GM10248 (cell line): Measurements from ENCODE around the gene SLC27A6.

Experiments
- CTCF ChIA-PET: fragments of 300-600 bp; sonication (Branson Sonifier 250); formaldehyde crosslinking; extraction: SDS; loops from one replicate; lab custom pipeline; 2021; ENCODE audit warnings: antibody characterized with exemption; lab: Yijun Ruan, JAX
- POLR2A ChIA-PET: fragments of 350-650 bp; sonication (Branson Sonifier 250); formaldehyde crosslinking; extraction: SDS; loops from one replicate; lab custom pipeline; 2020; ENCODE audit warnings: antibody characterized with exemption; lab: Yijun Ruan, JAX
- DNase-seq: peaks from one replicate; pipeline ENCODE4 v3.0.0; 2012; ENCODE audit errors: extremely low spot score
- TF ChIP-seq, protein P1 (sequence below): IDR thresholded peaks from 2 replicates; pipeline ENCODE4 v1.5.1; 2012; ENCODE audit warnings: mild to moderate bottlenecking, low read depth; ENCODE audit errors: extremely low read depth, missing control alignments, control extremely low read depth

The SLC27A6 gene

DNA sequence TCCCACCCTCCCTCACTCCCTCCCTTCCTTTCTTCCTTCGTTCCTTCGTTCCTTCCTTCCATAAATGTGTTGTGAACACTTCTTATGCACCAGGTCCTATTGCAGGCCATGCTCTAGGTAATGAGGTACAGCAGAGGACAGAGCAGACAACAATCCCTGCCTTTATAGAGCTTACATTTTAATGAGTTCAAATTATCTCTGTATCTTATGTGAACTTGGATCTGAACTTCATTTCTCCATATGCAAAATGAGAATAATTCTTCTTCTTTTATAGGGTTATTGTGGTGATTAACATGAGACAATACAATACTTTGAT, 37.2 kb downstream of the SLC27A6 start:
- ChIA-PET POLR2A (no interaction called here), CTCF (interaction anchor here (1.1 to 1.5 kb wide), 2 partner anchors 16 to 77 kb away, joined by 3 read pairs; no protein-coding TSS in a partner anchor)
- DNase-seq = no peak
- TF ChIP-seq, protein P1, sequence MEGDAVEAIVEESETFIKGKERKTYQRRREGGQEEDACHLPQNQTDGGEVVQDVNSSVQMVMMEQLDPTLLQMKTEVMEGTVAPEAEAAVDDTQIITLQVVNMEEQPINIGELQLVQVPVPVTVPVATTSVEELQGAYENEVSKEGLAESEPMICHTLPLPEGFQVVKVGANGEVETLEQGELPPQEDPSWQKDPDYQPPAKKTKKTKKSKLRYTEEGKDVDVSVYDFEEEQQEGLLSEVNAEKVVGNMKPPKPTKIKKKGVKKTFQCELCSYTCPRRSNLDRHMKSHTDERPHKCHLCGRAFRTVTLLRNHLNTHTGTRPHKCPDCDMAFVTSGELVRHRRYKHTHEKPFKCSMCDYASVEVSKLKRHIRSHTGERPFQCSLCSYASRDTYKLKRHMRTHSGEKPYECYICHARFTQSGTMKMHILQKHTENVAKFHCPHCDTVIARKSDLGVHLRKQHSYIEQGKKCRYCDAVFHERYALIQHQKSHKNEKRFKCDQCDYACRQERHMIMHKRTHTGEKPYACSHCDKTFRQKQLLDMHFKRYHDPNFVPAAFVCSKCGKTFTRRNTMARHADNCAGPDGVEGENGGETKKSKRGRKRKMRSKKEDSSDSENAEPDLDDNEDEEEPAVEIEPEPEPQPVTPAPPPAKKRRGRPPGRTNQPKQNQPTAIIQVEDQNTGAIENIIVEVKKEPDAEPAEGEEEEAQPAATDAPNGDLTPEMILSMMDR = no peak

DNA sequence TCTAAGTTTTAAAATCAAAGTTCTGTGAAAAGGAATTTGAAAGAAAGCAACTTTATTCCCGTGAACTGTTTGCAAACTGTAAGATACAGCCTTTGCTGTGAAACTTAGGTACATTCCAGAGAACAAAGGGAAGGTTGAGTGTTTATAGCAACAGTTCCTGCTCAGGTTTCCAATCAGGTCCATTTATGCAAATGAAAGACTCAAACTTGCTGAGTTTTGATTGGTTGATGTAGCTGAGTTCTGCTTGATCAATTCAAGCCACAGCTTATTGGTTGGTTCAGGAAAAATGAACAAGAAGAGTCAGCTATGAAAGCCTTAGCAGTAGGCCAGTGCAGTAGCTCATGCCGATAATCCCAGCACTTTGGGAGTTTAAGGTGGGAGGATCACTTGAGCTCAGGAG, 37.9 kb downstream of the SLC27A6 start:
- CTCF ChIA-PET = interaction anchor here (0.8 kb wide), 1 partner anchor 10 kb away, joined by 3 read pairs; no protein-coding TSS in a partner anchor
- POLR2A ChIA-PET = no interaction called here
- DNase-seq = no peak
- TF ChIP-seq, protein P1 = no peak

DNA sequence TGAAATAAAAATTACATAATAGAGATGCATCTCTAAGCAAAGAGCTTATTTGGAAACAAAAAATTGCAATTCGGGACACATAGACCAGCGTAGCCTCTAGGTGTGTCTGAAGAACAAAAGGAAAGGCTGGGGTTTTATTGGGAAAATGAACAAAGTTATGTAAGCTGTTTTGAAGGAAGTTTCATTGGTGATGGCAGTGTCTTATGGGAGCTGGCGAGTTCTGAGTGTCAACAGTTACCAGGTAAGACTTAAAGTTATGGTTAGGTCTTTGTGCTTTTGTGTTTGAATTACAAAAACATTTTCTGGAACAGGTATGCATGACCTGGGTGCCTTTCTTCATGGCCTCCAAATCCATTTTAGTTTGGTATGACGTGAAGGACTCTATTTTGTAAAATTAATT, 48.9 kb downstream of the SLC27A6 start:
- DNase-seq = no peak
- ChIA-PET CTCF (no interaction called here), POLR2A (no interaction called here)
- TF ChIP-seq, protein P1 = no peak

DNA sequence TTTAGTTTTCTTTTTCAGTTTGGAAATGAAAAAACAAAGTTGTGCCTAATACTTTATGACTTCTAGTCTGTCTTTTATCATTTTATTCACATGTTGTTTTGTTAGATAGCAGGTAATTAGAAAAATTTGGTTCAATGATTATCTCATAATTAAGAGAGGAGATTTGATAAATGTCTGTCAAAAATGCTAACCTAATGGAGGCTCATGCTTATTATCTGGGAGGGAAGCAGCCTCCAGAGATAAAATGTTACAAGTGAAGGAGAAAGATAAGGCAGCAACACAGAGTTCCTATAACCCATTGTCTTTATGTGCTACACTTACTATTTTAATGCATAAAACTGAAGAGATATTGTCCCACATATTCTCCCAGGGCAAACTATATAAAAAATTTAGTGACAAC, 53.5 kb downstream of the SLC27A6 start:
- ChIA-PET CTCF (no interaction called here), POLR2A (no interaction called here)
- TF ChIP-seq, protein P1 = no peak
- DNase-seq = no peak

DNA sequence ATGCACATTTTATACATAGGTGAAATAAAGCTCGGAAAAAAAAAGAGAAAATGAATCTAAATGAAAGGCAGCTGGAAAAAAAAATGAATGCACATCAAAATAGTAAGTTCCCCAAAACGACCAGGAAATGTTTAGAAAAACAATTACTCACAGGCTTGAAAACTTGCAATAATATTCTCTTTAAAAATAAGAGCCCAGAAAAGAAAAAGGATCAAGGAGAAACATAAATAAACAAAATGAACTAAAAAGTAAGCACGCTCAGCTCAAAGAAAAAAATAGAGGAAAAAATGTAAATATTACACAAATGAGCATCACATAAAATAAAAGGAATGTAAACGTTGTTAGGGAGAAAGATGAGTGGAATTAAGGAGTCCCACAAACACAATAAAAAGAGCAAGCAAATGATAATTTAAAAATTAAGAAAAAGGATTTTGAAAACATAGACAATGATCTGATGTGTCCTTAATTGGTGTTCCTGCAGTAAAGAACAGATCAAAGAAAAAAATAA, 54.2 kb downstream of the SLC27A6 start:
- TF ChIP-seq, protein P1 = no peak
- POLR2A ChIA-PET = no interaction called here
- DNase-seq = no peak
- CTCF ChIA-PET = no interaction called here

DNA sequence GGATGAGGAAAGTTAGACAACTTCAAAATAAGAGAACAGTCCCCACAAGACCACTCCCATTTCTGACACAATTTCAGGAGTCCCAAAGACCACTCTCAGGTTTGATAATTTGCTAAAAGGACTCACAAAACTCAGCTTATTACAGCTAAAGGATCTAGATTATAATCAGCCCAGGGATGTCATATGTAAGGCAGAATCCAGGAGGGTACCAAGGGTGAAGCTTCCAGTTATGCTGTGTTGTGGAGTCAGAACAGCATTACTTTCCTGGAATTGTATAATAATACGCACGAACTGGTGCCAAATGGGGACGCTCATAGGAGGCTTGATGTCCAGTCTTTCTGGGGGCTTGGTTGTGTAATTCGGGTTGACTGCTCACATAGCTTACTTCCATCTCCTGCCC, 55.4 kb downstream of the SLC27A6 start:
- POLR2A ChIA-PET = no interaction called here
- CTCF ChIA-PET = no interaction called here
- TF ChIP-seq, protein P1 = no peak
- DNase-seq = no peak

DNA sequence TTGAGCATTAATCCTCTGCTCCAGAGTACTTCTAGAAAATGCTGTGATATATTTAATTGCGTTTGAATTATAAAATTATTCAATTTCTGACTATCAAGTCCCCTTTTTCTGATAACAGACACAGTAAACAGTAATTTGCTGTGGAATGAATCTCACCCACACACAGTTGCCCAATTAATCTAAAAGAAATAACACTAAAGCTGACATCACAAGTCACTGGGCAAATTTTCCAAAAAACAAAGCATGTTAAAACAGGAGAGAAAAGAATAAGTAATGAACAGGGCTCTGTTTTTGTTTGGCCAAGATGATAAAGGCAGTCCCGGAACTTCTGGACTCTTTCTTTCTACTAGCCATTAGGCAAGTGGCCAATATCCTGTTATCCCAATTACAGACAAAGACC, 56.5 kb downstream of the SLC27A6 start:
- DNase-seq = no peak
- CTCF ChIA-PET = no interaction called here
- TF ChIP-seq, protein P1 = no peak
- POLR2A ChIA-PET = no interaction called here
